SK-N-SH treated with all-trans-retinoic acid at 6 μM for 48 hours (cell line): ENCODE data around the gene SLC1A7.

Source experiments
- ESRRG ChIP-seq: fragments of 250-450 bp; sonication (Bioruptor Pico); IDR thresholded peaks from 2 replicates; pipeline ENCODE4 v1.6.1; 2021; ENCODE audit warnings: mild to moderate bottlenecking
- ZFP30 ChIP-seq: fragments of 450-650 bp; formaldehyde crosslinking; IDR thresholded peaks from 2 replicates; pipeline ENCODE4 v1.5.0; 2022; ENCODE audit warnings: mild to moderate bottlenecking, moderate library complexity
- ZNF8 ChIP-seq: fragments of 450-650 bp; formaldehyde crosslinking; IDR thresholded peaks from 2 replicates; pipeline ENCODE4 v1.5.0; 2020; ENCODE audit warnings: mild to moderate bottlenecking, moderate library complexity
- TF ChIP-seq, protein P1 (sequence below): fragments of 250-450 bp; sonication (Bioruptor Pico); IDR thresholded peaks from 2 replicates; pipeline ENCODE4 v1.5.1; 2021; ENCODE audit warnings: mild to moderate bottlenecking, moderate library complexity

DNA sequence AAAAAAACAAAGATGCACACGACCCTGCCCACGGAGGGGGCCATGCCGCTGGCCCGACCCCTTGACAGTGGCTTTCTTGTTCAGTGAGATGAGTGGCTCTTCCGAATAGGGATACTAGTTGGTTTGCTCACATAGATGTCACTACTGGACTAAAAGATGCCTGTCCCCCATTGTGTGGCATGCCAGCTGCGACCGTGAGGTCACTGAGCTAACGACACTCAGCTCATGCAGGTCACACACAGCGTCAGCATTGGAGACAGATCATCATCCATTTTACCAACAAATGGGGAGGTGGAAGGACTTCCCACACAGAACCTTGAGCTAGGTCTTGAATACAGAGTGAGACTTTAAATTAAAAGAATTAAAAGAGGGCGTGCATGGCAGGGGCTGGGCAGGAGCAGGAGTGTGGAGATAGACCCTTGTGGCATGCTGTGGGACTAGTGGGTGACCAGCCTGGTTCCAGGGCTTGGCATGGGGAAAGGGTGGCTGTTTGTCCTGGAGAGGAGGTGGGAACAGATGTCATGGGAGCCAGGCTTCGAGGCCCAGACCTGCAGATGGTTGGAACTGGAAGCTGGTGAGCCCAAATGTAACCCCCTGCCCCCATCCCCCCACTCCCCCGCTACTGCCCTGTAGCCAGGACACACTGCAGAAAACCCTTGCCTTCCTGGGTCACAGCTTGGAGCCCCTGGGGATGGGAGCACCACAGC is 12.4 kb downstream of the SLC1A7 start:
- TF ChIP-seq, protein P1, sequence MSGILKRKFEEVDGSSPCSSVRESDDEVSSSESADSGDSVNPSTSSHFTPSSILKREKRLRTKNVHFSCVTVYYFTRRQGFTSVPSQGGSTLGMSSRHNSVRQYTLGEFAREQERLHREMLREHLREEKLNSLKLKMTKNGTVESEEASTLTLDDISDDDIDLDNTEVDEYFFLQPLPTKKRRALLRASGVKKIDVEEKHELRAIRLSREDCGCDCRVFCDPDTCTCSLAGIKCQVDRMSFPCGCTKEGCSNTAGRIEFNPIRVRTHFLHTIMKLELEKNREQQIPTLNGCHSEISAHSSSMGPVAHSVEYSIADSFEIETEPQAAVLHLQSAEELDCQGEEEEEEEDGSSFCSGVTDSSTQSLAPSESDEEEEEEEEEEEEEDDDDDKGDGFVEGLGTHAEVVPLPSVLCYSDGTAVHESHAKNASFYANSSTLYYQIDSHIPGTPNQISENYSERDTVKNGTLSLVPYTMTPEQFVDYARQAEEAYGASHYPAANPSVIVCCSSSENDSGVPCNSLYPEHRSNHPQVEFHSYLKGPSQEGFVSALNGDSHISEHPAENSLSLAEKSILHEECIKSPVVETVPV (CRISPR knock-in tag) = no peak
- no peak for TF ChIP-seq ZNF8 (CRISPR knock-in tag)
- TF ChIP-seq ESRRG = no peak
- TF ChIP-seq ZFP30 (CRISPR knock-in tag) = no peak
